Adrenal gland (tissue), 12 donors: ENCODE measurements around the gene A4GALT. TPM values are rescaled to one million over a fixed set of nuclear protein-coding genes. Genes with fewer than 3 reads are reported as not detected.
"Not testable (repeated sequence)": the region's sequence is repeated elsewhere in the genome, so short reads cannot be mapped to it uniquely, and the experiment has no call there.

ENCODE experiments used
- DNase-seq, 7 donors: peaks; one replicate each; pipeline ENCODE4 v3.0.0-alpha.2; 2019 to 2020
- H3K27ac ChIP-seq, 5 donors: fragments of 200-600 bp; sonication (generic) in 4 of 5; 1 replicate in 3 of 5; 2 replicates in 2 of 5; pipeline versions ENCODE4 v1.5.1 to v1.8.0; 2016 to 2020; ENCODE audit warnings: mild to moderate bottlenecking in 1 of 5
- H3K27me3 ChIP-seq: fragments of 200-600 bp; 2 replicates; pipeline ENCODE4 v1.8.0; 2021
- H3K36me3 ChIP-seq, 2 donors: fragments of 200-600 bp; replicated peaks in 1 of 2; 1 replicate in 1 of 2; 2 replicates in 1 of 2; pipeline versions ENCODE4 v1.5.1 to v1.8.0; 2018 to 2022
- H3K4me1 ChIP-seq, 2 donors: fragments of 200-600 bp; replicated peaks in 1 of 2; 1 replicate in 1 of 2; 2 replicates in 1 of 2; pipeline versions ENCODE4 v1.5.1 to v1.8.0; 2018 to 2021
- H3K4me3 ChIP-seq, 4 donors: fragments of 200-600 bp; sonication (generic) in 3 of 4; one replicate each; pipeline ENCODE4 v1.5.1; 2016 to 2018
- H3K9me3 ChIP-seq, 3 donors: fragments of 200-600 bp; sonication (generic) in 1 of 3; replicated peaks in 1 of 3; 1 replicate in 2 of 3; 2 replicates in 1 of 3; pipeline versions ENCODE4 v1.5.1 to v1.8.0; 2016 to 2021
- POLR2A ChIP-seq, 2 donors: fragments of 450-650 bp; IDR thresholded peaks; one replicate each; pipeline ENCODE4 v1.6.1; 2017; ENCODE audit warnings: antibody characterized with exemption in 2 of 2, mild to moderate bottlenecking in 2 of 2, moderate library complexity in 1 of 2
- WGBS, 4 donors: extraction: QIAGEN DNeasy Blood & Tissue Kit in 2 of 4; methylation state at CpG; one replicate each; pipeline versions ENCODE4 v1.1.5 to v1.1.7; 2013 to 2017; 5-methylcytosine and 5-hydroxymethylcytosine counted together
- intact Hi-C, 2 donors: fragments of 100-400 bp; cut with DNase I; formaldehyde crosslinking; loops; one replicate each; pipeline versions ENCODE4 v1.14.1 to v1.15.0; 2022 to 2023
- polyA plus RNA-seq, 3 donors: library from polyadenylated mRNA; stranded (reverse); fragments of 200-250 nt in 2 of 3; fragments of 350-450 nt in 1 of 3; fragmentation: Illumina TruSeq in 1 of 3; extraction: RNeasy Lipid Tissue Mini Kit (QIAGEN cat#74804) in 1 of 3; gene quantifications; one replicate each; pipeline ENCODE4 v1.2.3, GENCODE V29; 2013 to 2014
- total RNA-seq, 9 donors: library from RNA; depleted of rRNA in 4 of 9; stranded (reverse); fragments of >200 nt in 4 of 9; fragments of 120-200 nt in 1 of 9; fragmentation: NEBNext Ultra II Directional in 1 of 9; extraction: Animal tissue kit (Norgen Biotek cat#: 25700) in 1 of 9; gene quantifications; one replicate each; pipeline versions ENCODE4 v1.1.0 to v1.2.4, GENCODE V29; 2013 to 2023
- TF ChIP-seq, protein P1 (sequence below), 6 experiments: fragments of 450-650 bp in 4 of 6; fragments of 200-600 bp in 2 of 6; sonication (generic) in 1 of 6; IDR thresholded peaks; 1 replicate in 5 of 6; 2 replicates in 1 of 6; pipeline versions ENCODE4 v1.5.1 to v1.8.0; 2016 to 2021; ENCODE audit warnings: antibody characterized with exemption in 6 of 6, mild to moderate bottlenecking in 2 of 6, moderate library complexity in 1 of 6
- donor health status: healthy with polysubstance abuse.
- donor health status: Bipolar disorder and iron deficiency.
- donor health status: DM: yes; HTN: yes; CAD: no.
- donor health status: DM: no; HTN: no; CAD: no.
- donor health status: DM: no; HTN: no; CAD: no.
- donor health status: DM: yes; HTN: yes; CAD: no.

A4GALT gene
- total and polyA plus RNA-seq, 12 donors = 1.9 to 29.8 (median 17.4) TPM

DNA sequence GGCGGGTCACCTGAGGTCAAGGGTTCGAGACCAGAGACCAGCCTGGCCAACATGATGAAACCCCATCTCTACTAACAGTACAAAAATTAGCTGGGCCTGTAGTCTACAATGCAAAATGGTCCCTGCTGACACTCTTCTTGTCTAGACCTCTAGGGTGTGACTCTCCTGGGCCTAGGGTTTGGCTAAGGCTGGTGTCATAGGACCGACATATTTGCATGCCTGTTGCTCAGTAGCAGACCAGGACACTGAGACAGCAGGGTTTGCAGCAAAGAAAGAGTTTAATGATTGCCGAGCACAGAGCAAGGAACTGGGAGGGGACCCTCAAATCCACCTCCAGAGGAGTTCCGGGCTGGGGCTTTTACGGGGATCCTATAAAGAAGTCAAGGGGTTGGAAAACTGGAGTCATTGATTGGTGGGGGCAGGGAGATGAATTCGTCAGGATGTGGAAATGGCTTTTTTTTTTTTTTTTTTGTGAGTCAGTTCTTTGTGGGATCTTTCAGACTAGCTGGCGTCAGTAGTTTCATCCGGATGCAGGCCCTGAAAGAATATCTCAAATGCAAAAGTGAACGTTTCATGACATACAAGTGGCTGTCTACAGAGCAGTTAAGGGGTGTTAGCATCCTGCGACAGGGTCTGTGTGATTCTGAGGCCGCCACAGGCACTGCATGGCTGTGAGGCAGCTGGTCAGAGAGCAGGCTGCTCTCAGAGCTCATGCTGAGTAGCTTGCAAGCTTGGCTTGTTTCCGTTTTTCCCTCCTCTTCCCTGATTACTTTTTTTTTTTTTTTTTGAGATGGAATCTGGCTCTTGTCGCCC lies 27.2 kb upstream of the A4GALT start:
- H3K36me3 ChIP-seq = no peaks in the 10 kb centered on the region
- 65 to 71% (median 67%) methylated on average over 14 of the region's 14 CpGs for WGBS, 4 donors
- peak in 1 of 2 donors; percentile 9 for TF ChIP-seq POLR2A (IDR thresholded peaks at IDR 0.05)
- TF ChIP-seq, protein P1, sequence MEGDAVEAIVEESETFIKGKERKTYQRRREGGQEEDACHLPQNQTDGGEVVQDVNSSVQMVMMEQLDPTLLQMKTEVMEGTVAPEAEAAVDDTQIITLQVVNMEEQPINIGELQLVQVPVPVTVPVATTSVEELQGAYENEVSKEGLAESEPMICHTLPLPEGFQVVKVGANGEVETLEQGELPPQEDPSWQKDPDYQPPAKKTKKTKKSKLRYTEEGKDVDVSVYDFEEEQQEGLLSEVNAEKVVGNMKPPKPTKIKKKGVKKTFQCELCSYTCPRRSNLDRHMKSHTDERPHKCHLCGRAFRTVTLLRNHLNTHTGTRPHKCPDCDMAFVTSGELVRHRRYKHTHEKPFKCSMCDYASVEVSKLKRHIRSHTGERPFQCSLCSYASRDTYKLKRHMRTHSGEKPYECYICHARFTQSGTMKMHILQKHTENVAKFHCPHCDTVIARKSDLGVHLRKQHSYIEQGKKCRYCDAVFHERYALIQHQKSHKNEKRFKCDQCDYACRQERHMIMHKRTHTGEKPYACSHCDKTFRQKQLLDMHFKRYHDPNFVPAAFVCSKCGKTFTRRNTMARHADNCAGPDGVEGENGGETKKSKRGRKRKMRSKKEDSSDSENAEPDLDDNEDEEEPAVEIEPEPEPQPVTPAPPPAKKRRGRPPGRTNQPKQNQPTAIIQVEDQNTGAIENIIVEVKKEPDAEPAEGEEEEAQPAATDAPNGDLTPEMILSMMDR (IDR thresholded peaks at IDR 0.05) = no peak
- H3K27ac ChIP-seq = peak overlapping the region in 3 of 5 donors; percentile 11 to 45 (median 17)
- no peaks in the 10 kb centered on the region for H3K27me3 ChIP-seq
- no peaks in the 10 kb centered on the region for H3K9me3 ChIP-seq
- no peak for DNase-seq
- H3K4me3 ChIP-seq = no peak overlapping the region
- intact Hi-C loops = no loop called here
- H3K4me1 ChIP-seq = peaks cover 0 to 12% of the 10 kb centered on the region in 2 donors

DNA sequence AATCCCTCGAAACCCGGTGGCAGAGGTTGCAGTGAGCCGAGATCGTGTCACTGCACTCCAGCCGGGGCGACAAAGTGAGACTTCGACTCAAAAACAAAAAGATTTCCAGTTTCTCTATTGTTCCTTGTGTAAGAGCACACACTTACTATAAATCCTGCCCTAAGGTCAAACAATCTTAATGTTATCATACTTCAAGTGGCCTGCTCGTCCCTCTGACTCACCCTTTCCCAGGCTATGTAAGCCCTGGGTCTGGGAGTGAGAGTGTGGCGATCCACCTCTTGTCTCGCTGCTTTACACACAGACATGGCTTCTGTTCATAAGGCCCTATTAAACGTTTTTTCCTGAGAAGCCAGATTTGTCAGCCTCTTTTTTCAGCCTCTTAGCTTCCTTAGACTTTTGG lies 24.4 kb upstream of the A4GALT start:
- WGBS, 4 donors = 64 to 77% (median 73%) methylated on average over 11 of the region's 11 CpGs
- TF ChIP-seq, protein P1 (IDR thresholded peaks at IDR 0.05) = no peak
- peak in 1 of 2 donors; percentile 8 for TF ChIP-seq POLR2A (IDR thresholded peaks at IDR 0.05)
- DNase-seq = peak in 5 of 7 donors; percentile 59 to 82 (median 76)
- intact Hi-C loops = no loop called here
- H3K27ac ChIP-seq = peak overlapping the region in 3 of 5 donors; percentile 37 to 56 (median 48)
- H3K4me3 ChIP-seq = no peak overlapping the region
- no peaks in the 10 kb centered on the region for H3K4me1 ChIP-seq
- no peaks in the 10 kb centered on the region for H3K36me3 ChIP-seq
- no peaks in the 10 kb centered on the region for H3K9me3 ChIP-seq
- H3K27me3 ChIP-seq = no peaks in the 10 kb centered on the region

- Histone ChIP-seq H3K36me3 (no peaks in the 10 kb centered on the region), H3K27me3 (no peaks in the 10 kb centered on the region), H3K4me3 (no peak overlapping the region), H3K9me3 (no peaks in the 10 kb centered on the region), H3K27ac (peak overlapping the region in 4 of 5 donors; percentile 17 to 79 (median 42)), H3K4me1 (no peaks in the 10 kb centered on the region)
- no peak for TF ChIP-seq POLR2A (IDR thresholded peaks at IDR 0.05)
- TF ChIP-seq, protein P1 (IDR thresholded peaks at IDR 0.05) = no peak
- peak in 5 of 7 donors; percentile 56 to 80 (median 69) for DNase-seq
- intact Hi-C loops = no loop called here
- 40 to 57% (median 49%) methylated on average over 7 to 9 of the region's 9 CpGs for WGBS, 4 donors
These were observed 22.9 kb upstream of the A4GALT start for GRCh38 chr22:42743501-42743991.

DNA sequence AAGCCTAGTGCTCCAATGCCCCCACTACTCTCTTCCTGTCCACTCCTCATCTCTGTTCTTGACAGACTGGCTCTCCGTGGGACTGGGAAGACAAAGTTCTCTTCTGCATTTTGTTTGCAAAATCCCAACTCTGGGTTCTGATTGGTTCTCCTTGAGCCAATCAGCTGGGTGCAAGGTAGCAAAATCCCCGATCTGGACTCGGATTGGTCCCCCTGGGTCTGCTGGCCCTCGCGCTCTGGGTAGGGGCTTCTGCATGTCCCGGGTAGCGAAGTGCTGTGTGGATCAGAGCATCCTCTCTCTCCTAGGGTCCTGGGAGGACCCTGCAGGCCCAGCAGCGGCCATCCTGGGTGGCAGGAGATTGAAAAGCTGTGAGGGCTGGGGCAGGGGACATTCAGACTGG lies 22.3 kb upstream of the A4GALT start:
- no peaks in the 10 kb centered on the region for H3K4me1 ChIP-seq
- TF ChIP-seq, protein P1 (IDR thresholded peaks at IDR 0.05) = no peak
- no peak for TF ChIP-seq POLR2A (IDR thresholded peaks at IDR 0.05)
- H3K27ac ChIP-seq = peak overlapping the region in 3 of 5 donors; percentile 16 to 79 (median 43)
- 67 to 93% (median 76%) methylated on average over 1 to 8 of the region's 8 CpGs for WGBS, 4 donors
- DNase-seq = no peak
- H3K9me3 ChIP-seq = no peaks in the 10 kb centered on the region
- no peaks in the 10 kb centered on the region for H3K27me3 ChIP-seq
- intact Hi-C loops = no loop called here
- no peaks in the 10 kb centered on the region for H3K36me3 ChIP-seq
- no peak overlapping the region for H3K4me3 ChIP-seq

DNA sequence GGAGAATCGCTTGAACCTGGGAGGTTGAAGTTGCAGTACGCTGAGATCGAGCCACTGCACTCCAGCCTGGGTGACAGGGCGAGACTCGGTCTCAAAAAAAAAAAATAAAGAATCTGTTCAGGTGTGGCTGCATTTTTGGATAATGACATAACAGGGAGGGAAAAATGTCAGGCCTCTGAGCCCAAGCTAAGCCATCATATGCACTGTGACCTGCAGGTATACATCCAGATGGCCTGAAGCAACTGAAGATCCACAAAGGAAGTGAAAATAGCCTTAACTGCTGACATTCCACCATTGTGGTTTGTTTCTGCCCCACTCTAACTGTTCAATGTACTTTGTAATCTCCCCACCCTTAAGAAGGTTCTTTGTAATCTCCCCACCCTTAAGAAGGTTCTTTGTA lies 19.6 kb upstream of the A4GALT start:
- H3K4me3 ChIP-seq, H3K9me3 ChIP-seq, DNase-seq, H3K27me3 ChIP-seq, H3K4me1 ChIP-seq, intact Hi-C loops, H3K27ac ChIP-seq, H3K36me3 ChIP-seq: not testable (repeated sequence)
- WGBS, 4 donors = 89 to 98% (median 95%) methylated on average over 5 of the region's 5 CpGs
